Placental epithelial cell (primary cell): ENCODE results near the gene GTF2H2. TPM values are rescaled to one million over a fixed set of nuclear protein-coding genes. Genes with fewer than 3 reads are reported as not detected.

ENCODE experiments used
- total RNA-seq: library from RNA; depleted of rRNA; stranded (reverse); fragments of >200 nt; gene quantifications from 2 replicates; pipeline ENCODE4 v1.2.3, GENCODE V29; 2012

Gene GTF2H2
- 16.9 and 18.9 TPM in 2 replicates for total RNA-seq

DNA sequence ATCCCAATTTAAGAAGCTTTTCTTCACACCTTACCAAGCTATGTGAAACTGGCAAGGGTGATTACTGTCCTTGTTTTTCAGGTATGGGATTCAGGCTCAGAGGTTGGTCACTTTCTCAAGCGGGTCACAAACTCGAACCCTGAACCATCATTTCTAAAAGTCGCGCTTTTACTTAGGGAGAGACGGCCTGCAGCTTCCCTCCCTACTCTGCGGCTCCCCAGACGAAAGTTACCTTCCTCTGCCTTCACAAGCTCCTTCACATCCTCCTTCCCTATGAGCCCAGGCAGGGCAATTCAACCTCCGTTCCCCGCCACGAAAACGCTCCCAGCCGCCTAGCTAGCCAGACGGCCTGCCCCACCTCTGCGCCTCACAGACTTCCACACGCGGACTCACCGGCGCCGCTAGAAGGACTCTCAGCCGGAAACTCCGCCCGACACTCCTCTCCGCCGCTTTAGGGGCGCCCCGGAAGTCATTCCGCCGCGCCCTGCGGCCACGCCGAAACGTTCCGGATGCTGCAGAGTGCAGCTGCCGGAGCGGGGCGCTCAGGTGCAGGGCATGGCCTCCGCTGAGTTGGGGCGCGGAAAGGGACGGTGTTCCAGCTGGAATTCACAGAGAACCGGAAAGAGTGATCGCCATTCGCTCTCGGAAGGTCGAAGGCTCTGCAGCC lies at the start of gene GTF2H2:
TSS of gene GTF2H2 (minus strand) at position 415 of the 667 bp plus-strand sequence. CDS start 4,913 bp downstream, outside the sequence.

DNA sequence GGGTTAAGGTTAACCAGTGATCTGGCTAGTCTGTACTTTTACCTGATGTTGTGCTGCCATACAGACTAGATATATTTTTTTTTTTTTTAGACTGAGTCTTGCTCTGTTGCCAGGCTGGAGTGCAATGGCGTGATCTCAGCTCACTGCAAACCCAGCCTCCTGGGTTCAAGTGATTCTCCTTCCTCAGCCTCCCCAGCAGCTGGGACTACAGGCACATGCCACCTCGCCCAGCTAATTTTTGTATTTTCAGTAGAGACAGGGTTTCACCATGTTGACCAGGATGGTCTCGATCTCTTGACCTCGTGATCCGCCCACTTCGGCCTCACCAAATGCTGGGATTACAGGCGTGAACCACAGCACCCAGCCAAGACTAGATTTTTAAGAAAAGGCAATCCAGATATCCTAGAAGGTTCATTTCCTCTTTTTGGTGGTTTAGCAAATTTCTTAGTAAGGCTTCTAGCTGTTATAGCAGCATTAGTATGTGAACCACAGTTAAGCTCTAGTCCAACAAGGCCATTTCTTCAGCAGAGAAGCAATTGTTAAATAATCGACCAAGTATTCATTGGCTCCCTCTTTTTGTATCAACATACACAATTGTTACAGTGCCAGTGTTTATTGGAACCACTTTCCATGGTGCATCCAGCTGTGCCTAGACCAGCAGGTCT lies 42.1 kb downstream of the GTF2H2 start, which contains the start of gene NAIP:
TSS of gene NAIP (minus strand) at position 51 of the 665 bp plus-strand sequence. CDS start 12,424 bp downstream, outside the sequence.

Other genes with a start within 250 kb of the GTF2H2 start
- gene SERF1A, start 167.0 kb downstream of the GTF2H2 start, total RNA-seq: 1.1 and 7.1 TPM in 2 replicates
- 22.4 and 24.7 TPM in 2 replicates for gene SMN1, start 142.6 kb downstream of the GTF2H2 start, total RNA-seq
- 5.3 and 11.0 TPM in 2 replicates for gene NAIP, start 42.3 kb downstream of the GTF2H2 start, total RNA-seq